ENCODE measurements around the gene ZNF438.

DNA sequence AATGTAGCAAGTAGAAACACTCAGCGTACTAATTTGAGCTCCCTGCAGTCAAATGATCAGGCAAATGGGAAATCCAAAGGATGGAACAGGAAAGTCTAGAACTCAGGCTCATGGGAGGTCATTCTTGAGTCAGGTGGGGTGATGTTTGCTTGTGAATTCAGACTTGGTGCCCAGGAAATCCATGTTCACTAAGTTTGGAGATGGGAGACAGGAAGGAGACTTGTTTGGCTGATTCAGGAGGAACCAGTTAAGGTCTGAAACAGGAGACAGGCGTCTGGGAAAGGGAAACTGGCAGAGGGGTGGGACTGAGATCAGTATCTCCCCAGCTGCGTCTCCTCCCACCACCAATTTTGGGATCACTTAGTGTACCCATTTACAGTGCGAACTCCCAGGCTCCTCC lies 38.4 kb upstream of the ZNF438 start:
- TF ChIP-seq, protein P1, sequence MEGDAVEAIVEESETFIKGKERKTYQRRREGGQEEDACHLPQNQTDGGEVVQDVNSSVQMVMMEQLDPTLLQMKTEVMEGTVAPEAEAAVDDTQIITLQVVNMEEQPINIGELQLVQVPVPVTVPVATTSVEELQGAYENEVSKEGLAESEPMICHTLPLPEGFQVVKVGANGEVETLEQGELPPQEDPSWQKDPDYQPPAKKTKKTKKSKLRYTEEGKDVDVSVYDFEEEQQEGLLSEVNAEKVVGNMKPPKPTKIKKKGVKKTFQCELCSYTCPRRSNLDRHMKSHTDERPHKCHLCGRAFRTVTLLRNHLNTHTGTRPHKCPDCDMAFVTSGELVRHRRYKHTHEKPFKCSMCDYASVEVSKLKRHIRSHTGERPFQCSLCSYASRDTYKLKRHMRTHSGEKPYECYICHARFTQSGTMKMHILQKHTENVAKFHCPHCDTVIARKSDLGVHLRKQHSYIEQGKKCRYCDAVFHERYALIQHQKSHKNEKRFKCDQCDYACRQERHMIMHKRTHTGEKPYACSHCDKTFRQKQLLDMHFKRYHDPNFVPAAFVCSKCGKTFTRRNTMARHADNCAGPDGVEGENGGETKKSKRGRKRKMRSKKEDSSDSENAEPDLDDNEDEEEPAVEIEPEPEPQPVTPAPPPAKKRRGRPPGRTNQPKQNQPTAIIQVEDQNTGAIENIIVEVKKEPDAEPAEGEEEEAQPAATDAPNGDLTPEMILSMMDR (IDR thresholded peaks at IDR 0.05) = no peak
- TF ChIP-seq POLR2A (IDR thresholded peaks at IDR 0.05) = no peak
